RWPE1 (cell line): ENCODE data around the gene TBC1D1.

Source experiments
- CTCF ChIA-PET: fragments of 350-600 bp; sonication (Branson Sonifier 250); formaldehyde crosslinking; extraction: SDS; loops from one replicate; lab custom pipeline; 2021; lab: Yijun Ruan, JAX
- POLR2A ChIA-PET: fragments of 400-600 bp; formaldehyde crosslinking; extraction: SDS; loops from one replicate; lab custom pipeline; 2020; ENCODE audit warnings: antibody characterized with exemption; ENCODE audit not compliant: low non-redundant PET; lab: Yijun Ruan, JAX
- DNase-seq: peaks from one replicate; pipeline ENCODE4 v3.0.0; 2012; ENCODE audit warnings: low spot score
- H3K27ac ChIP-seq: fragments of 450-650 bp; 2 replicates; pipeline ENCODE4 v1.5.1; 2017
- CTCF ChIP-seq: fragments of 450-650 bp; conservative IDR thresholded peaks from 2 replicates; pipeline ENCODE4 v1.5.1; 2017; ENCODE audit warnings: low read depth, mild to moderate bottlenecking

The TBC1D1 gene

GRCh38 chr4:37928426-37929416 lies 37.8 kb downstream of the TBC1D1 start:
- H3K27ac ChIP-seq: no peak overlapping the region
- no peak for TF ChIP-seq CTCF
- DNase-seq: no peak
- CTCF ChIA-PET: no interaction called here
- POLR2A ChIA-PET: no interaction called here

GRCh38 chr4:37934096-37934495 lies 43.2 kb downstream of the TBC1D1 start:
- POLR2A ChIA-PET: no interaction called here
- TF ChIP-seq CTCF: no peak
- H3K27ac ChIP-seq: no peak overlapping the region
- CTCF ChIA-PET: no interaction called here
- no peak for DNase-seq

- no peak for DNase-seq
- CTCF ChIA-PET: no interaction called here
- no peak overlapping the region for H3K27ac ChIP-seq
- POLR2A ChIA-PET: no interaction called here
- no peak for TF ChIP-seq CTCF
Measured at GRCh38 chr4:37934609-37935008, 43.7 kb downstream of the TBC1D1 start.

- DNase-seq: no peak
- ChIA-PET POLR2A (no interaction called here), CTCF (interaction anchor here (0.7 kb wide), 1 partner anchor 36 kb away, joined by 3 read pairs; no protein-coding TSS in a partner anchor)
- no peak for TF ChIP-seq CTCF
- no peak overlapping the region for H3K27ac ChIP-seq
Measured at GRCh38 chr4:37935026-37935425, 44.1 kb downstream of the TBC1D1 start.

- DNase-seq: no peak
- TF ChIP-seq CTCF: no peak
- CTCF ChIA-PET: interaction anchor here (0.6 to 0.7 kb wide), 3 partner anchors 132 to 451 kb away, joined by 3 read pairs; no protein-coding TSS in a partner anchor
- no peak overlapping the region for H3K27ac ChIP-seq
- POLR2A ChIA-PET: no interaction called here
Measured at GRCh38 chr4:37936889-37937498, 46.1 kb downstream of the TBC1D1 start.

- ChIA-PET POLR2A (no interaction called here), CTCF (no interaction called here)
- H3K27ac ChIP-seq: no peak overlapping the region
- no peak for DNase-seq
- TF ChIP-seq CTCF: no peak
Measured at GRCh38 chr4:37938208-37938607, 47.3 kb downstream of the TBC1D1 start.
